ENCODE data around the gene MCM6. TPM values are rescaled to one million over a fixed set of nuclear protein-coding genes. Genes with fewer than 3 reads are reported as not detected.
A peak's percentile ranks its signal among the peaks of the same experiment; 100 is the strongest.
"Not testable (repeated sequence)": the region's sequence is repeated elsewhere in the genome, so short reads cannot be mapped to it uniquely, and the experiment has no call there.

MCM6 gene
- total RNA-seq (2014; rRNA removed; shearing (Covaris generic)) = 23.6 and 31.1 TPM in 2 replicates

- peak; percentile 98 for DNase-seq (ENCODE audit: low spot score)
These were observed at the start of gene MCM6 for GRCh38 chr2:135876066-135876711. Gene MCM6, minus strand, starts transcription at chr2:135876443. Its CDS starts 78 bp downstream, at chr2:135876365.

GRCh38 chr2:135925571-135925970 is 49.3 kb upstream of the MCM6 start:
- DNase-seq (ENCODE audit: low spot score) = no peak

GRCh38 chr2:135916207-135916606 is 40.0 kb upstream of the MCM6 start:
- no peak for DNase-seq (ENCODE audit: low spot score)

- DNase-seq (ENCODE audit: low spot score) = no peak
These were observed 38.2 kb upstream of the MCM6 start for GRCh38 chr2:135914485-135914884.

GRCh38 chr2:135913727-135914365 is 37.6 kb upstream of the MCM6 start:
- DNase-seq (ENCODE audit: low spot score) = peak; percentile 14

- DNase-seq (ENCODE audit: low spot score) = no peak
These were observed 33.7 kb upstream of the MCM6 start for GRCh38 chr2:135909976-135910375.

- DNase-seq (ENCODE audit: low spot score) = no peak
These were observed 29.4 kb upstream of the MCM6 start for GRCh38 chr2:135905679-135906078.

- peak; percentile 23 for DNase-seq (ENCODE audit: low spot score)
These were observed 28.2 kb upstream of the MCM6 start for GRCh38 chr2:135904341-135904989.

- DNase-seq (ENCODE audit: low spot score) = no peak
These were observed 27.4 kb upstream of the MCM6 start for GRCh38 chr2:135903650-135904049.

GRCh38 chr2:135899567-135899966 is 23.3 kb upstream of the MCM6 start:
- no peak for DNase-seq (ENCODE audit: low spot score)

- DNase-seq (ENCODE audit: low spot score) = no peak
These were observed 22.1 kb upstream of the MCM6 start for GRCh38 chr2:135898234-135898786.

- no peak for DNase-seq (ENCODE audit: low spot score)
These were observed 18.7 kb upstream of the MCM6 start for GRCh38 chr2:135894930-135895329.

GRCh38 chr2:135893374-135893794 is 17.1 kb upstream of the MCM6 start:
- no peak for DNase-seq (ENCODE audit: low spot score)

GRCh38 chr2:135890835-135891234 is 14.6 kb upstream of the MCM6 start:
- no peak for DNase-seq (ENCODE audit: low spot score)

GRCh38 chr2:135890149-135890548 is 13.9 kb upstream of the MCM6 start:
- no peak for DNase-seq (ENCODE audit: low spot score)

GRCh38 chr2:135888587-135888986 is 12.3 kb upstream of the MCM6 start:
- DNase-seq (ENCODE audit: low spot score) = not testable (repeated sequence)

- no peak for DNase-seq (ENCODE audit: low spot score)
These were observed 9.5 kb upstream of the MCM6 start for GRCh38 chr2:135885709-135886108.

GRCh38 chr2:135882415-135882814 is 6.2 kb upstream of the MCM6 start:
- DNase-seq (ENCODE audit: low spot score) = no peak

GRCh38 chr2:135876770-135877169 is 527 bp upstream of the MCM6 start:
- not testable (repeated sequence) for DNase-seq (ENCODE audit: low spot score)

GRCh38 chr2:135875491-135876065 is 665 bp downstream of the MCM6 start:
- peak; percentile 58 for DNase-seq (ENCODE audit: low spot score)

- no peak for DNase-seq (ENCODE audit: low spot score)
These were observed 1.4 kb downstream of the MCM6 start for GRCh38 chr2:135874777-135875365.

GRCh38 chr2:135870571-135870970 is 5.7 kb downstream of the MCM6 start:
- DNase-seq (ENCODE audit: low spot score) = no peak
